DMS114 treated with DMSO at 0.1 percent for 48 hours (cell line): ENCODE data around the gene TOM1.

Experiments
- DNase-seq: peaks from one replicate; lab custom pipeline; 2025; ENCODE audit not compliant: unreplicated experiment; lab: John Stamatoyannopoulos, UW

TOM1 gene

GRCh38 chr22:35299673-35300499 lies at the start of gene TOM1:
TOM1 (plus strand) TSS chr22:35299894; CDS start chr22:35299929, 35 bp downstream.
- peak; percentile 91 for DNase-seq

DNA sequence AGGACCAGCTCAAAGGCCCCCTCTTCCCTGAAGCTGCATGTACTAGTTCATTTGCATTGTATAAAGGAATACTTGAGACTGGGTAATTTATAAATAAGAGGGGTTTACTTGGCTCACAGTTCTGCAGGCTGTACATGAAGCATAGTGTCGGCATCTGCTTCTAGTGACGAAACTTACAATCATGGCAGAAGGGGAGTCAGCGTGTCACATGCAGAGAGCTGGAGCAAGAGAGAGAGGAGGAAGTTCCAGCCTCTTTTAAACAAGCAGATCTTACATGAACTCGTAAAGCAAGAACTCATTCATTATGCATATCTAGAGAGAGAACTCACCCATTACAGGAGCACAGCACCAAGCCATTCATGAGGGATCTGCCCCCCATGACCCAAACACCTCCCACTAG lies 49.5 kb upstream of the TOM1 start:
- no peak for DNase-seq

DNA sequence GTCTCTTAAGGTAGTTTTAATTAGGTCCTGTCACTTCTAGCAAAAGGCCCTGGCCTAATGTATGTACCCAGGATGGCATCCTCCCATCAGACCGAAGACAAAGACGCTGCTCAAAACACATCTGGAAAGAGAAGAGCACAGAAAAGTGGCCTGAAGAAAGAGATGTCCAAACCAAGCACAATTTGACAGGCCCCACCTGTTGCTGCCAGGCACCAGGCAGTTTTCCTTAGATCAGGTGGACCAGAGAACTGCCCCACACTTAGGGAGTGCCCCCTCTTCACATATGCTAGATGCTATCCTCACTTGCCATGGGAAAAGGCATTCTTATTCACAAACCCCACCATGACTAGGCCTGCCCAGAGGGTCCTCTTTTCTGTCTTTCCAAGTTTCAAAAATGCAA lies 45.7 kb upstream of the TOM1 start:
- DNase-seq, result no peak

GRCh38 chr22:35257002-35257320 lies 42.7 kb upstream of the TOM1 start:
- DNase-seq, result no peak

- peak; percentile 68 for DNase-seq
These were observed 42.1 kb upstream of the TOM1 start, which contains the start of gene HMGXB4 for GRCh38 chr22:35257321-35258190. HMGXB4 (plus strand) TSS chr22:35257493; CDS start chr22:35262391, 4,898 bp downstream.

- DNase-seq, result peak; percentile 20
These were observed 41.3 kb upstream of the TOM1 start for GRCh38 chr22:35258191-35258988.

DNA sequence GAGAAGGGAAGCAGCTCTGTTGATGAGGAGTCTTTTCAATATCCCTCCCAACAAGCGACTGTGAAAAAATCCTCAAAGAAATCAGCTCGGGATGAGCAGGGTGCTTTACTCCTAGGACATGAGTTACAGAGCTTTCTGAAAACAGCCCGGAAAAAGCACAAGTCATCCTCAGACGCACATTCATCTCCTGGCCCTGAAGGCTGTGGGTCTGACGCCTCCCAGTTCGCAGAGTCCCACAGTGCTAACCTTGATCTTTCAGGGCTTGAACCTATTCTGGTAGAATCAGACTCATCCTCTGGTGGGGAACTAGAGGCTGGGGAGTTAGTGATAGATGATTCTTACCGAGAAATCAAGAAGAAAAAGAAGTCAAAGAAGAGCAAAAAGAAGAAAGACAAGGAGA lies 34.7 kb upstream of the TOM1 start:
- DNase-seq, result no peak

DNA sequence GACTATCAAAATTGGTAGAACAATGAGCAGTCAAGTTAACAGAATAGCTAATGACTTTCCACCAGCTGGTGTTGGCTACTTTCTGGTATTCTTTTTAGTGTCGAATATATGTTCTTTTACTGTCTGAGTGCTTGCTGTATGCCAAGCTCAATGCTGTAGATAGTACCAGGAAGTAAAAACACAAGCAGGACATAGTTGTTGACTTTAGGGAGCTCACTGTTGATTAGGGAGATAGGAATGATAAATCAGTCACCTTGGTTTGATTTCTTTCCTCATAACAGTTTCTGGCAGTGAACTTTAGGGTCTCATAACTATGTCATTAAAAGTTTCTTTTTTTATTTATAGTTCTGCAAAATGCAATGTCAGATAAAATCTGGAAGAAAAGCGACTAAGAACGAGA lies 33.4 kb upstream of the TOM1 start:
- no peak for DNase-seq

DNA sequence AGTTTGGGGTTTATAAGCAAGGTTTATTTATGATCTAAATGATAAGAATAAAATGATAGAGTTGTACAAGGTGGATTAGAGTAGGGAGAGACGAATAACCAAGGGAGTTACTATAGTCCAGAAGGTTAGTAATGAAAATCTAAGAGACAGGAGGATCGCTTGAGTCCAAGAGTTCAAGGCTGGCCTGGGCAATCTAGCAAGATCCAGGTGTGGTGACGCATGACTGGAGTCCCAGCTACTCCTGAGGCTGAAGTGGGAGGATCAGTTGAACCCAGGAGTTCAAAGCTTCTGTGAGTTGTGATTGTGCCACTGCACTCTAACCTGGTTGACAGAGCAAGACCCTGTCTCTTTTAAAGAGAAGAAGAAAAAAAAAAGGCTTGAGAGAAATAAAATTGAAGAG lies 30.1 kb upstream of the TOM1 start:
- no peak for DNase-seq

DNA sequence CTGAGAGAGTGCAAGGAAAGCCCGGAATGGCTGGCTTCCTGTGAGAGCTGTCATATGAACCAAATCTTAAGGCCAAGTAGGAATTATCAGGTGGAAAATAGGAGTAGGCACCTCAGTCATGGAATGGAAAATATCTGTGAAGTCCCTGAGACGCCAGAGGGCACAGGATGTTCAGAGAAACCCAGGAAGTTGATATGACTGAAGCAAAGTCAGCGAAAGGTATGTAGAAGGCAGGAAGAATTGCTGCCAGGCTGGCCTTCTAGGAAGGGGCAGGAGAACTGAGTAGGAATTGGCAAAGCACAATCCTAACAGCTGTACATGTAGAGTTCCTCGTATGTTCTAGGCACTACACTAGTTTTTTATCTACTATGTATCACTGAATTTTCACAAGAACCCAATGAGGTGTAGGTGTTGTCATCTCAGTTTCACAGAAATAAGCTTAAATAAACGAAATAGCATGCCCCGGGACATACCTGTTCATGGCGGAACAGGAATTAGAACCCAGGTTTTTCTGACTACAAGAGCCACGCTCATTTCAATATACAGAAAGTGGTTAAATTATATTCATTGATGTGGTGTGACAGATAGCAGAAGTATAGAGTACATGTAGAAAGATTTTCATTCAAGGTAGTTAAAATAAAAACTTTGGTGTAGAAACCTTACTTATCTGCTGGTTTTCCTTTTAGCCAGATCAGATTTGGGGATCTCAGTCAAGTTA lies 25.4 kb upstream of the TOM1 start:
- DNase-seq, result no peak

DNA sequence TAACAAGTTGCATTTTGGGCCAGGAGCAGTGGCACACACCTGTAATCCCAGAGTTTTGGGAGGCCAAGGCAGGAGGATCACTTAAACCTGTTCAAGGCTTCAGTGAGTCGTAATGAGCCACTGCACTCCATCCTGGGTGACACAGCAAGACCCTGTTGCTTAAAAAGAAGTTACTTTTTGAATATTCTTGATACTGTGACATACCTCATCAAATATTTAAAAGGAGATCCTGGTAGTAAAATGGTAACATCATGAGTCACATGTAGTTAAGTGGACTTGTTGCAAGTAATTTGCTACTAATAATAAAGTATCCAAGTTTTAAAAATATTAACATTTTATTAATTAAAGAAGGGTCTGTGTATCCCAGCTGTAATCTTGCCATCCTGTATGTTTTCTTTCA lies 24.1 kb upstream of the TOM1 start:
- DNase-seq, result no peak

DNA sequence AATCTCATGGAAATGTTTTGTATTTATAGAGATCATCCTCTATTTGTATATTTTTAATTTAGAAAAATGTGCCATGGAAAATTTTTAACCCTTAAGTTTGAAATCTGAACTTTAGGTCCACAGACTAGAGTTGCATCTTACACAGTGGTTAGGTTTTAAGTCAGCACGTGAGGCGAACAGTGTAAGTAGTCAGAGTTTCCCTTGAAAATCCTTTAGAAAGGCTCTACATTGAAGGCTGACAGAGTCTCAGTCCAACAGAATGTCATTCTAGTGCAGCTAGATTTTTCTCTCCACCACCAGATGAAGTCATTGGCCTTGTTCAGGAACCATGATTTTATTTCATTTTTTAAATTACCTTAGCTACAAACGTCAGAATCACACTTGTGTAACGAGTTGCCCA lies 23.7 kb upstream of the TOM1 start:
- DNase-seq, result no peak

GRCh38 chr22:35288116-35288515 lies 11.6 kb upstream of the TOM1 start:
- DNase-seq, result no peak

- DNase-seq, result no peak
These were observed 6.9 kb upstream of the TOM1 start for GRCh38 chr22:35292786-35293185.

DNA sequence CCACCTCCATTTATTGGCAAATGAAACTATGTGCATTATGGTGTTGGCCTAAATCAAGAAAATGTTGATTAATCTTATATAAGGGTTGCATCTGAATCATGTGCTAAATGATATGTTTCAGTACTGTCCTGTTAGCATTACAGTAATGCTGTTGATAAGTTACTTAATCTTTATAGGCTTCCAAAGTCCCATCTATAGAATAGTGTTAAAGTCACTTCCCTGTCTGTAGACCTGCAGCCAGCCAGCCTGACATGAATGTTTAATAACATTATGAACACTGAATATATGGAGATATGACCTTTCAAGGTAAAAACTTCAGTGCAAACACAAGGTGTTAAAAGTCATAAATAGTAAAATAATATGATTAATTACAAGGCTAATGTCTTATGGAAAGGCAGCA lies 3.6 kb upstream of the TOM1 start:
- DNase-seq, result no peak

GRCh38 chr22:35299217-35299672 lies 449 bp upstream of the TOM1 start:
- DNase-seq, result no peak

DNA sequence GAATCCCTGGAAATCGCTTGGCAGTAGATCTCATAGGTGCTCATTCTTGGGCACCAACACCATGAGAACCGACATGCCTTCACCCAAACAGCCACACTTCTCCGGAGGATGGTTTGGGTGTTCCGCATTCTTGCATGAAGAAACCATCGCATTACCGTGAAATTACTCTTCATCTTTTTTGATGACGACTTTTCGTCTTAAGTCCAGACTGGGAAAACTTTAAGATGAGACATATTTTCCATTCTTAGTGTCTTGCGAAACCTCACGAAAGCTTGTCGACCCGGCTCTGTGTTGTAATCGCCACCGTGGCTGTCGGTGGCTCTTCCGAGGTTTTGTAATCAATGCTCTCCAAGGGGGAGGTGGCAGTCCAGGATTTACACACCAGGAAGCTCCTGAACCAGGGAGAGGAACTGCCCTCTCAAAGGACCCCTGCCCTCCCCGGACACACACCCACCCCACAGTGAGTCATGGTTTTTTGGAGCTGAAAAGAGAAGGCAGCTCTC lies 1.7 kb downstream of the TOM1 start:
- no peak for DNase-seq

DNA sequence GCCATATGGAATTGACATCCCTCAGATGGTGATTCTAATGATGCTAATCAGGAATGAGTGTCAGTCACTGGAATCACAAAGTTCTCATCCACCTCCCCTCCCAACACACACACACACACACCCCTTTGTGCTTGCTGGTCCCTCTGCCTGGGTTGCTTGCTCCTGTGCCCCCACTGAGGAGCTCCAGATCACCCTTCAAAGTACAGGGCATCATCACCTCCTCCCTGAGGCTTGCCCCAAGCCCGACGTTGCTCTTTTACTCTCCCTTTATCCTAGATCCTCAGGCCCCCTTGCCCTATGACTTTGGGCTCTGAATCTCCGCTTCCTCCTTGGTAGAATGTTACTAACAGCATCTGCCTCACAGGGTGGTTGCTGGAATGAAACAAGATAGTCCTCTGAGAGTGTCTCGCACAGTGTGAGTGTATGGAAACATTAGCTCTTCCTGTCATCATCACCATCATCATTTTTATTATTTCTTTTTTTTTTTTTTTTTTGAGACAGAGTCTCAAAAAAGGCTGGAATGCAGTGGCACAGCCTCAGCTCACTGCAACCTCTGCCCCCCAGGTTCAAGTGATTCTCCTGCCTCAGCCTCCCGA lies 3.4 kb downstream of the TOM1 start:
- no peak for DNase-seq

GRCh38 chr22:35305525-35306070 lies 5.9 kb downstream of the TOM1 start:
- no peak for DNase-seq
